H1 (cell line): ENCODE results near the gene IFI30. TPM values are rescaled to one million over a fixed set of nuclear protein-coding genes. Genes with fewer than 3 reads are reported as not detected.

ENCODE experiments used
- CTCF ChIA-PET: fragments of 300-600 bp; sonication (Branson Sonifier 250); formaldehyde crosslinking; loops from one replicate; lab custom pipeline; 2021; ENCODE audit not compliant: partially characterized antibody; lab: Charles Lee
- POLR2A ChIA-PET: fragments of 300-600 bp; sonication (Branson Sonifier 250); formaldehyde crosslinking; loops from one replicate; lab custom pipeline; 2021; ENCODE audit warnings: inconsistent platforms; ENCODE audit not compliant: partially characterized antibody; lab: Charles Lee
- DNase-seq, 2 experiments: peaks; one replicate each; pipeline versions ENCODE4 v3.0.0 to v3.0.0-alpha.2; 2010 to 2022; ENCODE audit warnings: low spot score in 2 of 2, low read depth in 1 of 2, mixed read lengths in 1 of 2
- FAIRE-seq: peaks from 2 replicates; lab custom pipeline; 2011; peaks lifted over from hg19 to GRCh38; lab: Jason Lieb, UNC
- H2AFZ ChIP-seq: 2 replicates; pipeline ENCODE4 v1.8.1; 2012; ENCODE audit warnings: low read length, inconsistent platforms
- H2AK5ac ChIP-seq: 2 replicates; pipeline ENCODE4 v1.6.1; 2013; ENCODE audit warnings: low read depth, low read length
- H2BK120ac ChIP-seq: replicated peaks from 2 replicates; pipeline ENCODE3; 2013; ENCODE audit warnings: low read depth, low read length, inconsistent platforms
- H2BK12ac ChIP-seq: 2 replicates; pipeline ENCODE4 v1.6.1; 2013; ENCODE audit warnings: low read depth, low read length
- H2BK15ac ChIP-seq: 2 replicates; pipeline ENCODE4 v1.6.1; 2013; ENCODE audit warnings: low read length
- H2BK20ac ChIP-seq: 2 replicates; pipeline ENCODE4 v1.6.1; 2013; ENCODE audit warnings: low read length
- H2BK5ac ChIP-seq: 2 replicates; pipeline ENCODE4 v1.6.1; 2013; ENCODE audit warnings: low read depth, low read length
- H3K14ac ChIP-seq: 2 replicates; pipeline ENCODE4 v1.6.1; 2013; ENCODE audit warnings: inconsistent platforms; ENCODE audit not compliant: insufficient read length
- H3K18ac ChIP-seq: 2 replicates; pipeline ENCODE4 v1.6.1; 2013; ENCODE audit warnings: low read length; ENCODE audit errors: extremely low read depth
- H3K23ac ChIP-seq: 2 replicates; pipeline ENCODE4 v1.6.1; 2013; ENCODE audit warnings: inconsistent platforms; ENCODE audit not compliant: insufficient read length
- H3K23me2 ChIP-seq: 2 replicates; pipeline ENCODE4 v1.6.1; 2013; ENCODE audit warnings: low read depth, low read length
- H3K27ac ChIP-seq: 2 replicates; pipeline ENCODE4 v1.6.1; 2011; ENCODE audit warnings: low read depth, low read length, inconsistent platforms
- H3K27me3 ChIP-seq, 4 experiments: replicated peaks in 1 of 4; 1 replicate in 1 of 4; 2 replicates in 3 of 4; pipeline versions ENCODE4 v1.6.1 to v1.8.1; 2011 to 2013; ENCODE audit warnings: low read length in 3 of 4, mild to moderate bottlenecking in 3 of 4, inconsistent platforms in 2 of 4, mixed read lengths in 2 of 4, moderate library complexity in 1 of 4; ENCODE audit not compliant: control insufficient read depth in 3 of 4, insufficient read depth in 3 of 4; ENCODE audit errors: extremely low read depth in 1 of 4
- H3K36me3 ChIP-seq, 4 experiments: 2 replicates each; pipeline versions ENCODE4 v1.6.1 to v1.8.1; 2011 to 2013; ENCODE audit warnings: mild to moderate bottlenecking in 4 of 4, low read length in 3 of 4, moderate library complexity in 2 of 4, control low read depth in 1 of 4, inconsistent platforms in 1 of 4; ENCODE audit not compliant: insufficient read depth in 4 of 4, control insufficient read depth in 2 of 4
- H3K4ac ChIP-seq: replicated peaks from 2 replicates; pipeline ENCODE3; 2013; ENCODE audit warnings: low read length, low read depth, mixed read lengths, inconsistent platforms; ENCODE audit not compliant: insufficient read length
- H3K4me1 ChIP-seq, 4 experiments: replicated peaks in 1 of 4; 1 replicate in 1 of 4; 2 replicates in 3 of 4; pipeline versions ENCODE4 v1.6.1 to v1.8.1; 2011 to 2013; ENCODE audit warnings: low read length in 3 of 4, inconsistent platforms in 2 of 4, mixed read lengths in 1 of 4; ENCODE audit not compliant: insufficient read depth in 4 of 4, control insufficient read depth in 3 of 4
- H3K4me2 ChIP-seq, 2 experiments: 2 replicates each; pipeline versions ENCODE4 v1.6.1 to v1.8.1; 2011 to 2013; ENCODE audit warnings: low read depth in 2 of 2, low read length in 2 of 2, control low read depth in 1 of 2, inconsistent platforms in 1 of 2, mild to moderate bottlenecking in 1 of 2; ENCODE audit not compliant: insufficient read depth in 1 of 2
- H3K4me3 ChIP-seq, 4 experiments: fragments of 200-600, 300-600 bp in 1 of 4; sonication (generic), shearing (Covaris generic), sonication (Bioruptor Twin) in 1 of 4; 2 replicates each; pipeline versions ENCODE4 v1.5.1 to v1.8.1; 2011 to 2016; ENCODE audit warnings: low read length in 4 of 4, low read depth in 3 of 4, control low read depth in 2 of 4, inconsistent platforms in 2 of 4, mild to moderate bottlenecking in 2 of 4, mixed read lengths in 1 of 4, moderate library complexity in 1 of 4; ENCODE audit not compliant: insufficient read depth in 2 of 4; ENCODE audit errors: extremely low read depth in 1 of 4
- H3K56ac ChIP-seq: replicated peaks from 2 replicates; pipeline ENCODE3; 2013; ENCODE audit warnings: low read depth, mild to moderate bottlenecking, mixed read lengths, low read length, inconsistent platforms; ENCODE audit not compliant: insufficient read length
- H3K79me1 ChIP-seq: 2 replicates; pipeline ENCODE4 v1.6.1; 2013; ENCODE audit warnings: low read depth, low read length, control low read depth
- H3K79me2 ChIP-seq, 2 experiments: 2 replicates each; pipeline versions ENCODE4 v1.6.1 to v1.8.1; 2012 to 2013; ENCODE audit warnings: low read length in 2 of 2, mild to moderate bottlenecking in 2 of 2, inconsistent platforms in 1 of 2; ENCODE audit not compliant: insufficient read depth in 2 of 2, control insufficient read depth in 1 of 2
- H3K9ac ChIP-seq, 4 experiments: replicated peaks in 1 of 4; 1 replicate in 1 of 4; 2 replicates in 3 of 4; pipeline versions ENCODE4 v1.6.1 to v1.8.1; 2011 to 2013; ENCODE audit warnings: low read depth in 3 of 4, low read length in 3 of 4, control low read depth in 2 of 4, mild to moderate bottlenecking in 2 of 4, moderate library complexity in 2 of 4, inconsistent platforms in 1 of 4; ENCODE audit errors: extremely low read depth in 1 of 4
- H3K9me3 ChIP-seq, 2 experiments: 2 replicates each; pipeline versions ENCODE4 v1.6.1 to v1.8.1; 2012 to 2013; ENCODE audit warnings: mild to moderate bottlenecking in 2 of 2, moderate library complexity in 2 of 2, control low read depth in 1 of 2, inconsistent platforms in 1 of 2, low read depth in 1 of 2, low read length in 1 of 2, mixed read lengths in 1 of 2; ENCODE audit not compliant: insufficient read depth in 2 of 2
- H4K20me1 ChIP-seq, 2 experiments: replicated peaks in 1 of 2; 2 replicates each; pipeline versions ENCODE3 to v1.8.1; 2011 to 2013; ENCODE audit warnings: inconsistent platforms in 2 of 2, low read length in 2 of 2, mild to moderate bottlenecking in 1 of 2; ENCODE audit not compliant: insufficient read depth in 2 of 2, control insufficient read depth in 1 of 2
- H4K5ac ChIP-seq: 2 replicates; pipeline ENCODE4 v1.6.1; 2013; ENCODE audit warnings: low read length, low read depth, mixed read lengths, inconsistent platforms; ENCODE audit not compliant: insufficient read length
- H4K8ac ChIP-seq: 2 replicates; pipeline ENCODE4 v1.8.0; 2013; ENCODE audit warnings: mild to moderate bottlenecking, moderate library complexity, low read length, inconsistent platforms; ENCODE audit not compliant: insufficient read depth; ENCODE audit errors: extremely low read depth
- H4K91ac ChIP-seq: replicated peaks from 2 replicates; pipeline ENCODE3; 2013; ENCODE audit warnings: low read length, mixed read lengths, inconsistent platforms; ENCODE audit not compliant: insufficient read length
- E2F6 ChIP-seq: IDR thresholded peaks from 2 replicates; pipeline ENCODE4 v1.6.1; 2012; ENCODE audit warnings: inconsistent platforms
- FOSL1 ChIP-seq: IDR thresholded peaks from 2 replicates; pipeline ENCODE4 v1.6.1; 2011; ENCODE audit warnings: mild to moderate bottlenecking, low read depth, low read length, moderate library complexity; ENCODE audit not compliant: insufficient read depth
- MAX ChIP-seq: IDR thresholded peaks from 2 replicates; pipeline ENCODE4 v1.6.1; 2012; ENCODE audit warnings: inconsistent platforms
- POLR2AphosphoS5 ChIP-seq: IDR thresholded peaks from 2 replicates; pipeline ENCODE4 v1.6.1; 2011; ENCODE audit warnings: low read depth, low read length
- RBBP5 ChIP-seq: IDR thresholded peaks from 2 replicates; pipeline ENCODE4 v1.7.1; 2012; ENCODE audit warnings: low read depth, mild to moderate bottlenecking, inconsistent platforms, low read length, moderate library complexity, borderline replicate concordance
- RNF2 ChIP-seq: fragments of 200-900, 300-1000 bp; sonication (generic); IDR thresholded peaks from 2 replicates; pipeline ENCODE4 v1.7.1; 2016; ENCODE audit warnings: borderline replicate concordance, low read depth, mild to moderate bottlenecking, antibody characterized with exemption, low read length; ENCODE audit not compliant: poor library complexity, severe bottlenecking; ENCODE audit errors: missing control alignments
- SP4 ChIP-seq: IDR thresholded peaks from 2 replicates; pipeline ENCODE4 v1.6.1; 2012; ENCODE audit warnings: low read length, inconsistent platforms
- TAF1 ChIP-seq: IDR thresholded peaks from 2 replicates; pipeline ENCODE4 v1.6.1; 2011; ENCODE audit warnings: mild to moderate bottlenecking, low read depth, low read length
- TBP ChIP-seq: IDR thresholded peaks from 2 replicates; pipeline ENCODE4 v1.6.1; 2011; ENCODE audit warnings: low read depth, low read length, improper control_type of control experiment
- YY1 ChIP-seq: IDR thresholded peaks from 2 replicates; pipeline ENCODE4 v1.6.1; 2011; ENCODE audit warnings: low read depth, mild to moderate bottlenecking, low read length
- WGBS, 2 experiments: shearing (Covaris generic) in 1 of 2; methylation state at CpG; one replicate each; pipeline versions ENCODE4 v1.1.6 to v1.1.7; 2013 to 2015; ENCODE audit warnings: low lambda C conversion rate in 2 of 2, mixed read lengths in 2 of 2, inconsistent platforms in 1 of 2, low coverage in 1 of 2, missing lambda C conversion rate in 1 of 2; ENCODE audit not compliant: insufficient replicate concordance in 2 of 2, insufficient coverage in 1 of 2, insufficient read length in 1 of 2; ENCODE audit errors: extremely low coverage in 1 of 2, missing lambda C conversion rate in 1 of 2; 5-methylcytosine and 5-hydroxymethylcytosine counted together
- polyA plus RNA-seq, 7 experiments: library from polyadenylated mRNA; depleted of rRNA in 3 of 7; stranded (reverse) in 5 of 7; unstranded in 2 of 7; fragments of >200 nt in 5 of 7; fragments of 200-250 nt in 2 of 7; gene quantifications; 1 replicate in 5 of 7; 2 replicates in 1 of 7; 4 replicates in 1 of 7; pipeline versions ENCODE4 v1.2.1 to v1.2.3, GENCODE V29; 2011 to 2013; ENCODE audit warnings: missing spikeins in 2 of 7, mixed read lengths in 2 of 7
- total RNA-seq: library from RNA; stranded (reverse); fragmentation: NEBNext Ultra II Directional; extraction: Animal tissue kit (Norgen Biotek cat#: 25700); gene quantifications from 2 replicates; pipeline ENCODE4 v1.2.1, GENCODE V29; 2021

IFI30 gene
- total and polyA plus RNA-seq, 2 of the 8 experiments (the other 6 are each of a cell fraction or from before 2014, with no cell fraction given): 28.9 to 62.4 TPM

- H2BK15ac ChIP-seq: no peak overlapping the region
- ChIA-PET CTCF (interaction anchor here (0.9 to 8.3 kb wide), 14 partner anchors 11 to 517 kb away, joined by 3 to 87 read pairs (median 5); partner anchors contain the start of gene RAB3A), POLR2A (interaction anchor here (0.7 to 6.5 kb wide), 8 partner anchors 11 to 111 kb away, joined by 3 to 59 read pairs (median 4); partner anchors contain the start of genes JUND and RAB3A)
- H3K27me3 ChIP-seq: peaks cover 7 to 10% (median 9%) of the 10 kb centered on the region in 4 experiments; a peak in 6 of 7 replicates
- H3K27ac ChIP-seq: no peak overlapping the region
- no peaks in the 10 kb centered on the region for H3K36me3 ChIP-seq
- no peak overlapping the region for H3K4ac ChIP-seq
- H3K14ac ChIP-seq: no peak overlapping the region
- peak overlapping the region; percentile 61 for H3K4me2 ChIP-seq
- no peaks in the 10 kb centered on the region for H3K79me1 ChIP-seq
- H4K5ac ChIP-seq: no peak overlapping the region
- H2BK20ac ChIP-seq: no peak overlapping the region
- H3K79me2 ChIP-seq: no peaks in the 10 kb centered on the region
- no peak overlapping the region for H2BK5ac ChIP-seq
- H4K91ac ChIP-seq: peak overlapping the region; percentile 81
- no peak overlapping the region for H3K23ac ChIP-seq
- peak overlapping the region; percentile 15; the same call in 1 of the 2 replicates for H2AFZ ChIP-seq
- DNase-seq: peak in 1 of 2 experiments; percentile 98
- H3K56ac ChIP-seq: no peak overlapping the region
- 0 out of 7 replicates have a peak overlapping the region, but pooled peaks of 1 of the 4 experiments have one; percentile 22 for H3K9ac ChIP-seq
- peak overlapping the region; percentile 84; the same call in 1 of the 2 replicates for H2BK12ac ChIP-seq
- H3K4me3 ChIP-seq: peak overlapping the region in 2 of 4 experiments; percentile 17 to 50; a peak in 3 of 8 replicates
- no peak for FAIRE-seq
- H3K4me1 ChIP-seq: peaks cover 0 to 19% (median 13%) of the 10 kb centered on the region in 4 experiments; a peak in 6 of 7 replicates
- H4K8ac ChIP-seq: peak overlapping the region; percentile 20; the same call in 1 of the 2 replicates
- H2BK120ac ChIP-seq: no peak overlapping the region
- peaks cover 13% of the 10 kb centered on the region for H3K23me2 ChIP-seq
- peak overlapping the region; percentile 48; the same call in 1 of the 2 replicates for H3K18ac ChIP-seq
- H2AK5ac ChIP-seq: no peak overlapping the region
- WGBS, 2 experiments: 13% methylated on average over 14 of the region's 33 CpGs; no CpG with 5 or more reads in 1 of the 2 experiments
- H4K20me1 ChIP-seq: no peaks in the 10 kb centered on the region
- H3K9me3 ChIP-seq: no peaks in the 10 kb centered on the region
- TF ChIP-seq TAF1 (peak; percentile 64), YY1 (no peak), E2F6 (0 out of 2 replicates have a peak, but pooled peaks have one; percentile 34), RNF2 (no peak), MAX (peak; percentile 49; the same call in 1 of the 2 replicates), TBP (no peak; the same call in 1 of the 2 replicates), RBBP5 (no peak), POLR2AphosphoS5 (peak; percentile 28; the same call in 1 of the 2 replicates), SP4 (no peak), FOSL1 (no peak)
Measured at GRCh38 chr19:18220632-18221275, 47.1 kb downstream of the IFI30 start.
